Peyer's patch (tissue), 4 donors: ENCODE measurements around the gene PTPN14. TPM values are rescaled to one million over a fixed set of nuclear protein-coding genes. Genes with fewer than 3 reads are reported as not detected.
A peak's percentile ranks its signal among the peaks of the same experiment; 100 is the strongest.

Source experiments
- DNase-seq, 3 donors: peaks; one replicate each; pipeline ENCODE4 v3.0.0-alpha.2; 2017 to 2019
- H3K27ac ChIP-seq, 4 donors: fragments of 200-600 bp; sonication (generic); one replicate each; pipeline ENCODE4 v1.5.1; 2016 to 2019
- H3K27me3 ChIP-seq, 2 donors: fragments of 200-600 bp; sonication (generic); one replicate each; pipeline ENCODE4 v1.5.1; 2019
- H3K36me3 ChIP-seq, 3 donors: fragments of 200-600 bp; sonication (generic); one replicate each; pipeline ENCODE4 v1.5.1; 2016 to 2019
- H3K4me1 ChIP-seq, 4 donors: fragments of 200-600 bp; sonication (generic); one replicate each; pipeline ENCODE4 v1.5.1; 2016 to 2019
- H3K4me3 ChIP-seq, 4 donors: fragments of 200-600 bp; sonication (generic); 1 replicate in 3 of 4; 2 replicates in 1 of 4; pipeline ENCODE4 v1.5.1; 2016 to 2019; ENCODE audit warnings: mild to moderate bottlenecking in 1 of 4
- H3K9me3 ChIP-seq, 4 donors: fragments of 200-600 bp; sonication (generic); one replicate each; pipeline ENCODE4 v1.5.1; 2016 to 2019; ENCODE audit warnings: mild to moderate bottlenecking in 1 of 4
- POLR2A ChIP-seq, 2 donors: fragments of 450-650 bp; IDR thresholded peaks; one replicate each; pipeline ENCODE4 v1.5.1; 2017; ENCODE audit warnings: antibody characterized with exemption in 2 of 2, mild to moderate bottlenecking in 2 of 2, moderate library complexity in 2 of 2
- total RNA-seq, 4 donors: library from RNA; depleted of rRNA; stranded (reverse); fragments of >200 nt; gene quantifications; one replicate each; pipeline ENCODE4 v1.1.0, GENCODE V29; 2016
- TF ChIP-seq, protein P1 (sequence below), 6 experiments: fragments of 450-650 bp in 4 of 6; fragments of 200-600 bp in 2 of 6; sonication (generic) in 1 of 6; IDR thresholded peaks; one replicate each; pipeline ENCODE4 v1.5.1; 2017 to 2019; ENCODE audit warnings: antibody characterized with exemption in 6 of 6, mild to moderate bottlenecking in 3 of 6, moderate library complexity in 1 of 6

PTPN14 gene
- total RNA-seq, 4 donors from 2014 or later, result 1.9 to 6.6 (median 4.2) TPM

DNA sequence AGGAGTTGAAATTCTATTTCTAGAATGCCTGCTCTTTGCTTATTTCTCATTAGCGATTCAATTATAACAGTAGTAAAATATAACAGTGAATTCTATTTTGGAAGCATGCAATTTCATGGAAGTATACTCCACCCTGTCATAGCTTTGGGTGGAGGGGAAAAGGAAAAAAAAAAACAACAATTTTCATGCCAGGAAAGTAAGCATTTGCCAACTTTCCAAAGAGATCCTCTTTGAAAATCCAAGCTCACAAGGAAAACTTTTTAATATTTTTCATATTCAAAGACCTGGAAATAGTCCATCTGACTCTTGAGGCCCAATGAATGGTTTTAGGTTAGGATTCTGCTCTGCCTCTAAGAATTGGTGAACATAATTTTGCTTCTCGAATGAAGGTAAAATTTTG, 134.5 kb downstream of the PTPN14 start:
- Histone ChIP-seq H3K9me3 (no peaks in the 10 kb centered on the region), H3K4me1 (no peaks in the 10 kb centered on the region), H3K36me3 (no peaks in the 10 kb centered on the region), H3K4me3 (no peak overlapping the region), H3K27me3 (no peaks in the 10 kb centered on the region), H3K27ac (peak overlapping the region in 1 of 4 donors; percentile 20)
- TF ChIP-seq POLR2A (IDR thresholded peaks at IDR 0.05), result no peak
- TF ChIP-seq, protein P1, sequence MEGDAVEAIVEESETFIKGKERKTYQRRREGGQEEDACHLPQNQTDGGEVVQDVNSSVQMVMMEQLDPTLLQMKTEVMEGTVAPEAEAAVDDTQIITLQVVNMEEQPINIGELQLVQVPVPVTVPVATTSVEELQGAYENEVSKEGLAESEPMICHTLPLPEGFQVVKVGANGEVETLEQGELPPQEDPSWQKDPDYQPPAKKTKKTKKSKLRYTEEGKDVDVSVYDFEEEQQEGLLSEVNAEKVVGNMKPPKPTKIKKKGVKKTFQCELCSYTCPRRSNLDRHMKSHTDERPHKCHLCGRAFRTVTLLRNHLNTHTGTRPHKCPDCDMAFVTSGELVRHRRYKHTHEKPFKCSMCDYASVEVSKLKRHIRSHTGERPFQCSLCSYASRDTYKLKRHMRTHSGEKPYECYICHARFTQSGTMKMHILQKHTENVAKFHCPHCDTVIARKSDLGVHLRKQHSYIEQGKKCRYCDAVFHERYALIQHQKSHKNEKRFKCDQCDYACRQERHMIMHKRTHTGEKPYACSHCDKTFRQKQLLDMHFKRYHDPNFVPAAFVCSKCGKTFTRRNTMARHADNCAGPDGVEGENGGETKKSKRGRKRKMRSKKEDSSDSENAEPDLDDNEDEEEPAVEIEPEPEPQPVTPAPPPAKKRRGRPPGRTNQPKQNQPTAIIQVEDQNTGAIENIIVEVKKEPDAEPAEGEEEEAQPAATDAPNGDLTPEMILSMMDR (IDR thresholded peaks at IDR 0.05), result no peak
- no peak for DNase-seq

DNA sequence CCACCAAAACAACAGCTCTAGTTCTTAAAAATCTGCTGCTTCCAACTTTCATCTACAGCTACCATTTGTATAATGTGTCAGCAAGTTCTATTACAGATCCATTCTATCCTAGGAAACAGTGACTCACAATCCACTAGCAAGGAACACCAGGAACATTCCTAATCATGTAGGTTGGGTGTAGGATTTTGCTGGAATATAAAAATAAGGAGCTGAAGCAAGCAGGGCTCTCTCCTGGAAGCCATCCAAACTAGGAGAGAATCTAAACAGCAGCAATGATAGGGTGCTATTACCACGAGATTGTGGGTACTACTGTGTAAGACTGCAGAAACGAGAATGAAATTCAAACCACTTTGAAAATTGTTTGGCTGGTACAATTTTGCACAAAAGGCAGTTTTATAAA, 135.0 kb downstream of the PTPN14 start:
- Histone ChIP-seq H3K4me1 (no peaks in the 10 kb centered on the region), H3K9me3 (no peaks in the 10 kb centered on the region), H3K27me3 (no peaks in the 10 kb centered on the region), H3K4me3 (no peak overlapping the region), H3K27ac (peak overlapping the region in 1 of 4 donors; percentile 20), H3K36me3 (no peaks in the 10 kb centered on the region)
- TF ChIP-seq, protein P1 (IDR thresholded peaks at IDR 0.05), result no peak
- no peak for TF ChIP-seq POLR2A (IDR thresholded peaks at IDR 0.05)
- DNase-seq, result no peak

DNA sequence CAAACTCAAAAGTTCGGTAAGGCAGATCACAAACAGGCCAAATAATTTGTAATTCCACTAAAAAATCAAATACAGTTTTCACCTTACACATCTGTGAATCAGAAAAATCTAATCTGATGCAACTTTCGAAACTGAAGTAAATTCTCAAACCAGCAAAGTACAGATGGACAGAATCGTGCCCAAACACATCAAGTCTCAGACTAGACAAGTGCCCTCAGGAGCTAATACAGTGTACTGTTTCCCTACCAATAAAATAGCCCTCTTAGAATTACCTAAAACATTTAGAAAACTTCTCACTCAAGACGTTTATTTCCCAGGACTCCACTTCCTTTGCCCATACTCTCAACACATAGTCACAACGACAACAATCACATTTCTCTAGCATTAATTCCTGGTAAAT, 136.3 kb downstream of the PTPN14 start:
- Histone ChIP-seq H3K4me3 (no peak overlapping the region), H3K27me3 (no peaks in the 10 kb centered on the region), H3K4me1 (no peaks in the 10 kb centered on the region), H3K27ac (no peak overlapping the region), H3K9me3 (peaks cover 0 to 3% (median 0%) of the 10 kb centered on the region in 4 donors), H3K36me3 (no peaks in the 10 kb centered on the region)
- no peak for DNase-seq
- no peak for TF ChIP-seq POLR2A (IDR thresholded peaks at IDR 0.05)
- TF ChIP-seq, protein P1 (IDR thresholded peaks at IDR 0.05), result no peak

DNA sequence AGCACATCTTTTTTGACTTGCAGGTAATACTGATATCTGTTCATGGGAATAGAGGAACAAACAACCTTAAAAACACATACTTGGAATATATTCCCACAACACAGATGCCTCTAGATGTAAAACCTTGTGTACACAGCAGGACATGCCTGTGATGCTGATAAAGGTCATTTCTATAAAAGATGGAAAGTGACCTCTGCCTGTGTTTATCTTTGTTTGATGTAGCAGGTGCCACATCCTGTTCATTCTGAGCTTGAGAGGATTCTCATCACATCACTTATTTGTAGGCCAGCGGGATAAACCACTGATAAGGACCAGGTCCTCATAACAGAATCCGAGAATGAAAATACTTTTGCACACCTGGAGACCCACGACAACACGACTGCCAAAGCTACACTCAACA, 136.7 kb downstream of the PTPN14 start:
- no peak for TF ChIP-seq POLR2A (IDR thresholded peaks at IDR 0.05)
- TF ChIP-seq, protein P1 (IDR thresholded peaks at IDR 0.05), result no peak
- Histone ChIP-seq H3K9me3 (peaks cover 0 to 3% (median 0%) of the 10 kb centered on the region in 4 donors), H3K27me3 (no peaks in the 10 kb centered on the region), H3K4me1 (no peaks in the 10 kb centered on the region), H3K36me3 (no peaks in the 10 kb centered on the region), H3K27ac (no peak overlapping the region), H3K4me3 (no peak overlapping the region)
- DNase-seq, result no peak

DNA sequence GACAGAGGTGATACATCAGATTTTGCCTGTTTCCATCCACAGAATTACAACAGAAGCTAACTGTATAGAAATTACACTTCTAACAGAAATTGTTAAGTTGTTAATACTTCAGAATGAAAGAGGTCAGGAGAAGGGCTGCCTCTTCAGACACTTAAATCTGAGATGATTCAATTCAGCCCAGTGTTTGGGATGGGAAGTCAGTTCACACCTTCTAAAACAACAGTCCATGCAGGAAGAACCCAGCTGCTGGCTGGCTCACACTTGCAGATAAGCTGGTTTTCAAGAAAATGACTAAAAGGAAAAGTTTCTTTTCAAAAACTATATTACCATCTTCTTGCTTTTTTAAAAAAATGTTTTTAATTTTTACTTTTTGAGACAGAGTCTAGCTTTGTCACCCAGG, 138.1 kb downstream of the PTPN14 start:
- no peaks in the 10 kb centered on the region for H3K36me3 ChIP-seq
- TF ChIP-seq POLR2A (IDR thresholded peaks at IDR 0.05), result no peak
- TF ChIP-seq, protein P1 (IDR thresholded peaks at IDR 0.05), result no peak

More for the DNA sequence above, 138.1 kb downstream of the PTPN14 start:
- Histone ChIP-seq H3K27me3 (no peaks in the 10 kb centered on the region), H3K4me3 (no peak overlapping the region), H3K27ac (no peak overlapping the region), H3K9me3 (peaks cover 0 to 3% (median 0%) of the 10 kb centered on the region in 4 donors), H3K4me1 (no peaks in the 10 kb centered on the region)
- DNase-seq, result no peak
